OCI-LY1 (cell line): Measurements from ENCODE around the gene LHFPL2.

Experiments used
- H2AFZ ChIP-seq: fragments of 200-600 bp; sonication (generic), shearing (Covaris generic); 2 replicates; pipeline ENCODE4 v1.6.0; 2014; ENCODE audit warnings: antibody characterized with exemption, mild to moderate bottlenecking, low read length
- H3F3A ChIP-seq: fragments of 200-600 bp; sonication (generic), shearing (Covaris generic); 2 replicates; pipeline ENCODE4 v1.6.0; 2014; ENCODE audit warnings: mild to moderate bottlenecking, antibody characterized with exemption, low read length, moderate library complexity; ENCODE audit not compliant: insufficient read depth
- H3K27ac ChIP-seq: fragments of 200-600 bp; sonication (generic); 2 replicates; pipeline ENCODE4 v1.5.1; 2014; ENCODE audit warnings: low read length, mixed run types, mild to moderate bottlenecking, low read depth; ENCODE audit not compliant: poor library complexity, severe bottlenecking
- H3K27me3 ChIP-seq: fragments of 200-600 bp; sonication (generic); 2 replicates; pipeline ENCODE4 v1.6.0; 2014; ENCODE audit warnings: antibody characterized with exemption, mild to moderate bottlenecking, low read length, moderate library complexity; ENCODE audit not compliant: insufficient read depth
- H3K36me3 ChIP-seq: fragments of 200-600 bp; sonication (generic); 2 replicates; pipeline ENCODE4 v1.6.1; 2014; ENCODE audit warnings: mild to moderate bottlenecking, antibody characterized with exemption, low read length, moderate library complexity, mixed read lengths; ENCODE audit not compliant: insufficient read depth
- H3K4me1 ChIP-seq: fragments of 200-600 bp; sonication (generic); 2 replicates; pipeline ENCODE4 v1.5.1; 2014; ENCODE audit warnings: mild to moderate bottlenecking, low read length, moderate library complexity; ENCODE audit not compliant: insufficient read depth, severe bottlenecking
- H3K4me2 ChIP-seq: fragments of 200-600 bp; sonication (generic), shearing (Covaris generic); 2 replicates; pipeline ENCODE4 v1.6.1; 2014; ENCODE audit warnings: low read length
- H3K4me3 ChIP-seq: fragments of 200-600 bp; sonication (generic); 2 replicates; pipeline ENCODE4 v1.5.1; 2014; ENCODE audit warnings: low read length, low read depth, mild to moderate bottlenecking, mixed read lengths; ENCODE audit not compliant: poor library complexity, severe bottlenecking
- H3K79me2 ChIP-seq: fragments of 200-600 bp; shearing (Covaris generic); 2 replicates; pipeline ENCODE4 v1.6.1; 2016; ENCODE audit warnings: mixed run types, low read length, mixed read lengths; ENCODE audit not compliant: insufficient read depth
- H3K9ac ChIP-seq: fragments of 200-600 bp; sonication (generic), shearing (Covaris generic); 2 replicates; pipeline ENCODE4 v1.6.1; 2014; ENCODE audit warnings: mild to moderate bottlenecking, low read length, mixed read lengths
- H3K9me2 ChIP-seq: fragments of 200-600 bp; sonication (generic), shearing (Covaris generic); 2 replicates; pipeline ENCODE4 v1.6.1; 2014; ENCODE audit warnings: low read depth, mild to moderate bottlenecking, low read length, mixed read lengths
- H3K9me3 ChIP-seq: fragments of 200-600 bp; shearing (Covaris generic); 2 replicates; pipeline ENCODE4 v1.6.1; 2014; ENCODE audit warnings: low read length, mixed read lengths
- H4K20me1 ChIP-seq: fragments of 200-600 bp; sonication (generic), shearing (Covaris generic); 2 replicates; pipeline ENCODE4 v1.6.0; 2016; ENCODE audit warnings: mild to moderate bottlenecking, low read length; ENCODE audit not compliant: insufficient read depth
- CTCF ChIP-seq: fragments of 200-600 bp; sonication (generic), shearing (Covaris generic); IDR thresholded peaks from 2 replicates; pipeline ENCODE4 v1.5.1; 2017; ENCODE audit warnings: mild to moderate bottlenecking, antibody characterized with exemption, low read length, moderate library complexity, mixed read lengths
- EZH2 ChIP-seq: fragments of 200-600 bp; sonication (generic), shearing (Covaris generic); IDR thresholded peaks from 2 replicates; pipeline ENCODE4 v1.8.0; 2017; ENCODE audit warnings: borderline replicate concordance, mixed run types, mild to moderate bottlenecking, antibody characterized with exemption, low read length, moderate library complexity, mixed read lengths

Gene LHFPL2

DNA sequence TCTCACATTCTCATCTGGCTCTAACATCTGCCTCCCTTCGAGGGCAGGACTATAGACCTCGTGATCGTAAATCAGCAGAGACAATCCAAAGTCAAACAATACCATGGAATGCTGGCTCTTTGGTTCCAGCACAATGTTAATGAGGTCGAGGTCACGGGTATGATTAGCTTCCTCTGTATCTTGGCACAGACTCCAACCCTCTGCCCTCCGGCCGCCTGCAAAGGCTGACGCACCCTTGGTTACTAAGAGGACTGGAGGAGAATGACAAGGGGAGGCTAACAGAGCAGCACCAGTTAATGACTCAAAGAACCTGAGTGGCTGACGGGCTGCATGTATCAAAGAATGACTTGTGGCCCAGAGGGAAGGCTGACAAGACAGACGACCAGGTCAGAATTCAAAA, 10.1 kb downstream of the LHFPL2 start:
- no peak overlapping the region for H2AFZ ChIP-seq
- no peaks in the 10 kb centered on the region for H3F3A ChIP-seq
- TF ChIP-seq CTCF (no peak), EZH2 (no peak)
- no peaks in the 10 kb centered on the region for H3K27me3 ChIP-seq
- H3K4me2 ChIP-seq, result no peak overlapping the region
- peaks cover 64% of the 10 kb centered on the region for H3K4me1 ChIP-seq
- peaks cover 66% of the 10 kb centered on the region for H3K79me2 ChIP-seq
- H4K20me1 ChIP-seq, result no peaks in the 10 kb centered on the region
- H3K4me3 ChIP-seq, result no peak overlapping the region
- H3K27ac ChIP-seq, result no peak overlapping the region
- H3K9me3 ChIP-seq, result no peaks in the 10 kb centered on the region
- no peaks in the 10 kb centered on the region for H3K9me2 ChIP-seq
- peaks cover 32% of the 10 kb centered on the region; the same call in 1 of the 2 replicates for H3K36me3 ChIP-seq
- H3K9ac ChIP-seq, result no peak overlapping the region

DNA sequence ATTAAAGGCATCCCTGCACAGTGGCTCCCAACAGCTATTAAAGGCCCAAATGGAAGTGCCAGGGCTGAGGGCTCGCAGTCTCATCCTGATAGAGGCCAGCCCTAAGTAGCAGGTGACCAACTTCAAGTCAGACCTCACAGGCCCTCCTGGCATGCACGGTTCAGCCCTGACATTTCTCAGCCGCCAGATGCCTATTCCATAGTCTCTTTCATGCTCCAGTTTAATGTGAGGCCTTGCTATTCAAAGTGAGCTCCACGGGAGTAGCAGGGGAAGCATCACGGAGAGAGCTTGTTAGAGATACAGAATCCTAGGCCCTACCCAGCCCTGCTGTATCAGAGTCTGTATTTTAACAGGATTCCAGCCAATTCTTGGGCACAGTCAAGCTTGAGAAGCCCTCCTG, 11.1 kb downstream of the LHFPL2 start:
- H3K4me3 ChIP-seq, result no peak overlapping the region
- no peak overlapping the region for H3K27ac ChIP-seq
- H3K36me3 ChIP-seq, result peaks cover 42% of the 10 kb centered on the region
- no peaks in the 10 kb centered on the region for H3K9me3 ChIP-seq
- H4K20me1 ChIP-seq, result no peaks in the 10 kb centered on the region
- H3F3A ChIP-seq, result no peaks in the 10 kb centered on the region
- H3K79me2 ChIP-seq, result peaks cover 63% of the 10 kb centered on the region
- H3K9me2 ChIP-seq, result no peaks in the 10 kb centered on the region
- TF ChIP-seq EZH2 (no peak), CTCF (no peak)
- H3K4me2 ChIP-seq, result no peak overlapping the region
- H3K4me1 ChIP-seq, result peaks cover 57% of the 10 kb centered on the region
- H3K27me3 ChIP-seq, result no peaks in the 10 kb centered on the region
- no peak overlapping the region for H3K9ac ChIP-seq
- H2AFZ ChIP-seq, result no peak overlapping the region

GRCh38 chr5:78636682-78637081, 11.9 kb downstream of the LHFPL2 start:
- Histone ChIP-seq H3K27me3 (no peaks in the 10 kb centered on the region), H3K4me2 (no peak overlapping the region), H3K36me3 (peaks cover 49% of the 10 kb centered on the region), H3F3A (no peaks in the 10 kb centered on the region), H2AFZ (no peak overlapping the region), H4K20me1 (no peaks in the 10 kb centered on the region), H3K79me2 (peaks cover 56% of the 10 kb centered on the region), H3K9me2 (no peaks in the 10 kb centered on the region), H3K27ac (no peak overlapping the region), H3K4me1 (peaks cover 50% of the 10 kb centered on the region), H3K9ac (no peak overlapping the region), H3K9me3 (no peaks in the 10 kb centered on the region), H3K4me3 (no peak overlapping the region)
- TF ChIP-seq EZH2 (no peak), CTCF (no peak)
